ENCODE results near the gene GBF1.

GBF1 gene

GRCh38 chr10:102402512-102402896 lies 157.2 kb downstream of the GBF1 start:
- Histone ChIP-seq H3K79me2 (ENCODE audit: low read length) (peaks cover 19% of the 10 kb centered on the region), H3K27ac (ENCODE audit: low read length) (no peak overlapping the region), H3K36me3 (replicated peaks; ENCODE audit: low read depth, low read length) (peaks cover 29% of the 10 kb centered on the region), H3K4me3 (ENCODE audit: low read length) (no peak overlapping the region), H3K27me3 (ENCODE audit: low read depth, low read length) (no peaks in the 10 kb centered on the region), H3K4me2 (ENCODE audit: low read length) (no peak overlapping the region), H2AFZ (ENCODE audit: low read depth, low read length) (no peak overlapping the region), H4K20me1 (ENCODE audit: insufficient read depth, low read length) (peaks cover 13% of the 10 kb centered on the region), H3K9ac (ENCODE audit: low read length) (no peak overlapping the region), H3K9me3 (ENCODE audit: insufficient read depth, low read length) (no peaks in the 10 kb centered on the region), H3K4me1 (ENCODE audit: low read length) (peaks cover 34% of the 10 kb centered on the region)
- TF ChIP-seq CTCF (IDR thresholded peaks at IDR 0.05; ENCODE audit: low read depth, low read length) (no peak), EZH2phosphoT487 (IDR thresholded peaks at IDR 0.05; ENCODE audit: low read depth) (no peak)

- Histone ChIP-seq H3K36me3 (replicated peaks; ENCODE audit: low read depth, low read length) (peaks cover 23% of the 10 kb centered on the region), H2AFZ (ENCODE audit: low read depth, low read length) (no peak overlapping the region), H3K4me1 (ENCODE audit: low read length) (peaks cover 29% of the 10 kb centered on the region), H3K79me2 (ENCODE audit: low read length) (peaks cover 13% of the 10 kb centered on the region; the same call in 1 of the 2 replicates), H3K9me3 (ENCODE audit: insufficient read depth, low read length) (no peaks in the 10 kb centered on the region), H3K9ac (ENCODE audit: low read length) (no peak overlapping the region), H3K27me3 (ENCODE audit: low read depth, low read length) (no peaks in the 10 kb centered on the region), H3K27ac (ENCODE audit: low read length) (no peak overlapping the region), H3K4me2 (ENCODE audit: low read length) (no peak overlapping the region), H3K4me3 (ENCODE audit: low read length) (no peak overlapping the region), H4K20me1 (ENCODE audit: insufficient read depth, low read length) (peaks cover 13% of the 10 kb centered on the region)
- TF ChIP-seq CTCF (IDR thresholded peaks at IDR 0.05; ENCODE audit: low read depth, low read length): no peak
- TF ChIP-seq EZH2phosphoT487 (IDR thresholded peaks at IDR 0.05; ENCODE audit: low read depth): no peak
Observed at GRCh38 chr10:102403115-102403514, 157.8 kb downstream of the GBF1 start.

- TF ChIP-seq CTCF (IDR thresholded peaks at IDR 0.05; ENCODE audit: low read depth, low read length) (no peak), EZH2phosphoT487 (IDR thresholded peaks at IDR 0.05; ENCODE audit: low read depth) (no peak)
- Histone ChIP-seq H3K36me3 (replicated peaks; ENCODE audit: low read depth, low read length) (peaks cover 17% of the 10 kb centered on the region), H3K4me2 (ENCODE audit: low read length) (no peak overlapping the region), H3K79me2 (ENCODE audit: low read length) (peaks cover 9% of the 10 kb centered on the region; the same call in 1 of the 2 replicates), H2AFZ (ENCODE audit: low read depth, low read length) (no peak overlapping the region), H3K27me3 (ENCODE audit: low read depth, low read length) (no peaks in the 10 kb centered on the region), H3K9me3 (ENCODE audit: insufficient read depth, low read length) (no peaks in the 10 kb centered on the region), H3K4me3 (ENCODE audit: low read length) (no peak overlapping the region), H4K20me1 (ENCODE audit: insufficient read depth, low read length) (peaks cover 13% of the 10 kb centered on the region), H3K27ac (ENCODE audit: low read length) (no peak overlapping the region), H3K9ac (ENCODE audit: low read length) (no peak overlapping the region), H3K4me1 (ENCODE audit: low read length) (peaks cover 21% of the 10 kb centered on the region)
Observed at GRCh38 chr10:102404361-102405107, 159.2 kb downstream of the GBF1 start.

GRCh38 chr10:102405108-102405571 lies 159.8 kb downstream of the GBF1 start:
- TF ChIP-seq CTCF (IDR thresholded peaks at IDR 0.05; ENCODE audit: low read depth, low read length): no peak
- no peak for TF ChIP-seq EZH2phosphoT487 (IDR thresholded peaks at IDR 0.05; ENCODE audit: low read depth)
- Histone ChIP-seq H3K4me2 (ENCODE audit: low read length) (no peak overlapping the region), H3K4me1 (ENCODE audit: low read length) (peaks cover 20% of the 10 kb centered on the region; the same call in 1 of the 2 replicates), H3K4me3 (ENCODE audit: low read length) (no peak overlapping the region), H3K9me3 (ENCODE audit: insufficient read depth, low read length) (no peaks in the 10 kb centered on the region), H3K27ac (ENCODE audit: low read length) (no peak overlapping the region), H2AFZ (ENCODE audit: low read depth, low read length) (no peak overlapping the region), H3K27me3 (ENCODE audit: low read depth, low read length) (no peaks in the 10 kb centered on the region), H3K9ac (ENCODE audit: low read length) (no peak overlapping the region), H3K36me3 (replicated peaks; ENCODE audit: low read depth, low read length) (peaks cover 12% of the 10 kb centered on the region), H4K20me1 (ENCODE audit: insufficient read depth, low read length) (peaks cover 8% of the 10 kb centered on the region), H3K79me2 (ENCODE audit: low read length) (peaks cover 3% of the 10 kb centered on the region; the same call in 1 of the 2 replicates)
